Aorta (tissue), 5 donors: ENCODE measurements around the gene INMT. TPM values are rescaled to one million over a fixed set of nuclear protein-coding genes. Genes with fewer than 3 reads are reported as not detected.

Source experiments
- ATAC-seq: fragments of 200-7000 bp; cut with Tn5 transposase; one replicate; pipeline ENCODE4 v1.9.1; 2022; ENCODE audit warnings: moderate library complexity; ENCODE audit not compliant: low FRiP score
- DNase-seq, 2 donors: peaks; one replicate each; pipeline ENCODE4 v3.0.0-alpha.2; 2020
- H3K27ac ChIP-seq, 2 donors: one replicate each; pipeline ENCODE4 v1.5.1; 2013; ENCODE audit warnings: low read length in 2 of 2, mild to moderate bottlenecking in 2 of 2, moderate library complexity in 2 of 2, control low read depth in 1 of 2, inconsistent platforms in 1 of 2, low read depth in 1 of 2
- H3K27me3 ChIP-seq, 2 donors: one replicate each; pipeline ENCODE4 v1.6.1; 2013; ENCODE audit warnings: control low read depth in 1 of 2, low read length in 1 of 2, mild to moderate bottlenecking in 1 of 2, moderate library complexity in 1 of 2; ENCODE audit not compliant: insufficient read depth in 2 of 2, control insufficient read depth in 1 of 2
- H3K36me3 ChIP-seq, 2 donors: one replicate each; pipeline ENCODE4 v1.6.1; 2013; ENCODE audit warnings: control low read depth in 1 of 2, low read length in 1 of 2, mild to moderate bottlenecking in 1 of 2; ENCODE audit not compliant: insufficient read depth in 2 of 2, control insufficient read depth in 1 of 2
- H3K4me1 ChIP-seq, 2 donors: one replicate each; pipeline ENCODE4 v1.6.1; 2013; ENCODE audit warnings: low read length in 2 of 2, control low read depth in 1 of 2, mild to moderate bottlenecking in 1 of 2, moderate library complexity in 1 of 2; ENCODE audit not compliant: insufficient read depth in 2 of 2, control insufficient read depth in 1 of 2
- H3K4me3 ChIP-seq, 2 donors: one replicate each; pipeline ENCODE4 v1.5.1; 2013; ENCODE audit warnings: low read length in 2 of 2, control low read depth in 1 of 2, mild to moderate bottlenecking in 1 of 2
- H3K9me3 ChIP-seq: one replicate; pipeline ENCODE4 v1.6.1; 2013; ENCODE audit warnings: mild to moderate bottlenecking, low read length; ENCODE audit not compliant: control insufficient read depth
- WGBS, 2 donors: extraction: QIAGEN DNeasy Blood & Tissue Kit; methylation state at CpG; one replicate each; pipeline ENCODE4 v1.1.7; 2013; 5-methylcytosine and 5-hydroxymethylcytosine counted together
- intact Hi-C, 2 donors: fragments of 100-400 bp; cut with DNase I; formaldehyde crosslinking; loops; one replicate each; pipeline versions ENCODE4 v1.14.2 to v1.15.0; 2022
- polyA plus RNA-seq, 2 donors: library from polyadenylated mRNA; stranded (reverse); fragments of 200-250 nt; gene quantifications; one replicate each; pipeline ENCODE4 v1.2.3, GENCODE V29; 2013
- total RNA-seq, 2 donors: library from RNA; stranded (reverse); fragmentation: NEBNext Ultra II Directional; extraction: Animal tissue kit (Norgen Biotek cat#: 25700); gene quantifications; one replicate each; pipeline ENCODE4 v1.2.1, GENCODE V29; 2021
- donor health status: healthy with polysubstance abuse.
- donor health status: Bipolar disorder and iron deficiency.
- donor health status: DM: no; HTN: no; CAD: no.
- donor health status: DM: no; HTN: no; CAD: no.
- donor health status: DM: yes; HTN: yes; CAD: no.

INMT gene
- total and polyA plus RNA-seq, 4 donors: 76.7 to 131 (median 94.2) TPM

- DNase-seq (peak; percentile 88 to 91), ATAC-seq (peak; percentile 71)
- 7 to 12% methylated on average over 2 of the region's 2 CpGs for WGBS, 2 donors
- H3K9me3 ChIP-seq: no peaks in the 10 kb centered on the region
- no peaks in the 10 kb centered on the region for H3K36me3 ChIP-seq
- peaks cover 4% of the 10 kb centered on the region in 2 donors for H3K4me1 ChIP-seq
- H3K27me3 ChIP-seq: no peaks in the 10 kb centered on the region
- H3K27ac ChIP-seq: peak overlapping the region; percentile 46 to 79
- H3K4me3 ChIP-seq: no peak overlapping the region
- intact Hi-C loops: loop anchor here in 1 of 2 donors (10.0 kb wide), 1 partner anchor 945 kb away; no protein-coding TSS in a partner anchor
Observed at GRCh38 chr7:30799206-30799975, 47.5 kb downstream of the INMT start.

- H3K36me3 ChIP-seq: no peaks in the 10 kb centered on the region
- ATAC-seq (no peak), DNase-seq (no peak)
- no peak overlapping the region for H3K4me3 ChIP-seq
- no peaks in the 10 kb centered on the region for H3K27me3 ChIP-seq
- intact Hi-C loops: loop anchor here (1.0 to 10.0 kb wide), 7 partner anchors 52 to 945 kb away; partner anchors contain the start of gene AQP1 (in 1 of the 2)
- H3K4me1 ChIP-seq: peaks cover 4 to 9% of the 10 kb centered on the region in 2 donors
- no peaks in the 10 kb centered on the region for H3K9me3 ChIP-seq
- 52 to 55% methylated on average over 5 of the region's 5 CpGs for WGBS, 2 donors
- peak overlapping the region in 1 of 2 donors; percentile 49 for H3K27ac ChIP-seq
Observed at GRCh38 chr7:30799976-30800661, 48.2 kb downstream of the INMT start.

- Histone ChIP-seq H3K9me3 (no peaks in the 10 kb centered on the region), H3K4me3 (no peak overlapping the region), H3K36me3 (no peaks in the 10 kb centered on the region), H3K4me1 (peaks cover 4 to 16% of the 10 kb centered on the region in 2 donors), H3K27ac (peak overlapping the region in 1 of 2 donors; percentile 92), H3K27me3 (no peaks in the 10 kb centered on the region)
- DNase-seq (no peak), ATAC-seq (peak; percentile 86)
- intact Hi-C loops: loop anchor here (1.0 to 5.0 kb wide), 6 partner anchors 51 to 322 kb away; partner anchors contain the start of gene AQP1 (in 1 of the 2)
- WGBS, 2 donors: 11 to 21% methylated on average over 6 of the region's 6 CpGs
Observed at GRCh38 chr7:30800785-30801252, 48.9 kb downstream of the INMT start.

- DNase-seq: no peak
- no peak overlapping the region for H3K4me3 ChIP-seq
- no peak for ATAC-seq
- peaks cover 2 to 21% of the 10 kb centered on the region in 2 donors for H3K4me1 ChIP-seq
- no peaks in the 10 kb centered on the region for H3K27me3 ChIP-seq
- H3K9me3 ChIP-seq: no peaks in the 10 kb centered on the region
- H3K27ac ChIP-seq: peak overlapping the region in 1 of 2 donors; percentile 20
- intact Hi-C loops: loop anchor here in 1 of 2 donors (5.0 kb wide), 3 partner anchors 49 to 319 kb away; partner anchors contain the start of gene AQP1
- WGBS, 2 donors: 94 to 98% methylated on average over 4 of the region's 4 CpGs
- no peaks in the 10 kb centered on the region for H3K36me3 ChIP-seq
Observed at GRCh38 chr7:30802812-30803211, 50.9 kb downstream of the INMT start.

- Histone ChIP-seq H3K4me3 (no peak overlapping the region), H3K4me1 (peaks cover 2 to 18% of the 10 kb centered on the region in 2 donors), H3K27ac (peak overlapping the region; percentile 58 to 96), H3K27me3 (no peaks in the 10 kb centered on the region), H3K36me3 (no peaks in the 10 kb centered on the region), H3K9me3 (no peaks in the 10 kb centered on the region)
- intact Hi-C loops: loop anchor here (1.0 to 5.0 kb wide), 5 partner anchors 41 to 318 kb away; partner anchors contain the start of gene AQP1 (in 1 of the 2)
- ATAC-seq: no peak
- WGBS, 2 donors: 14 to 15% methylated on average over 3 of the region's 3 CpGs
- DNase-seq: no peak
Observed at GRCh38 chr7:30804078-30804661, 52.2 kb downstream of the INMT start.

GRCh38 chr7:30805081-30805691 is 53.3 kb downstream of the INMT start:
- H3K4me1 ChIP-seq: peaks cover 2 to 17% of the 10 kb centered on the region in 2 donors
- peak; percentile 27 for ATAC-seq
- H3K4me3 ChIP-seq: no peak overlapping the region
- no peaks in the 10 kb centered on the region for H3K9me3 ChIP-seq
- H3K27ac ChIP-seq: peak overlapping the region; percentile 57 to 87
- H3K36me3 ChIP-seq: no peaks in the 10 kb centered on the region
- DNase-seq: no peak
- H3K27me3 ChIP-seq: no peaks in the 10 kb centered on the region
- 38 to 41% methylated on average over 9 of the region's 9 CpGs for WGBS, 2 donors
- intact Hi-C loops: loop anchor here in 1 of 2 donors (2.0 kb wide), 1 partner anchor 110 kb away; no protein-coding TSS in a partner anchor

- Histone ChIP-seq H3K27ac (peak overlapping the region; percentile 46 to 63), H3K27me3 (no peaks in the 10 kb centered on the region), H3K4me1 (peaks cover 2 to 17% of the 10 kb centered on the region in 2 donors), H3K4me3 (no peak overlapping the region), H3K36me3 (no peaks in the 10 kb centered on the region), H3K9me3 (no peaks in the 10 kb centered on the region)
- intact Hi-C loops: loop anchor here in 1 of 2 donors (2.0 kb wide), 1 partner anchor 109 kb away; no protein-coding TSS in a partner anchor
- DNase-seq: no peak
- no peak for ATAC-seq
- WGBS, 2 donors: 67 to 70% methylated on average over 6 of the region's 6 CpGs
Observed at GRCh38 chr7:30805931-30806330, 54.0 kb downstream of the INMT start.
